Neural cell (in vitro differentiated cells): ENCODE results near the gene PLAC8L1.
"Not testable (repeated sequence)": the region's sequence is repeated elsewhere in the genome, so short reads cannot be mapped to it uniquely, and the experiment has no call there.

ENCODE experiments used
- MXI1 ChIP-seq: fragments of 450-650 bp; conservative IDR thresholded peaks from 2 replicates; pipeline ENCODE4 v1.6.1; 2014; ENCODE audit warnings: antibody characterized with exemption, mild to moderate bottlenecking; ENCODE audit not compliant: poor library complexity, severe bottlenecking
- POLR2AphosphoS5 ChIP-seq: IDR thresholded peaks from 2 replicates; pipeline ENCODE4 v1.6.1; 2012
- RAD21 ChIP-seq: fragments of 450-650 bp; conservative IDR thresholded peaks from 2 replicates; pipeline ENCODE4 v1.6.1; 2014; ENCODE audit warnings: antibody characterized with exemption, mild to moderate bottlenecking, moderate library complexity
- TF ChIP-seq, protein P1 (sequence below): fragments of 450-650 bp; IDR thresholded peaks from 2 replicates; pipeline ENCODE4 v1.5.1; 2014; ENCODE audit warnings: antibody characterized with exemption, mild to moderate bottlenecking, moderate library complexity; ENCODE audit not compliant: poor library complexity, severe bottlenecking
- TF ChIP-seq, protein P2 (sequence below): IDR thresholded peaks from 2 replicates; pipeline ENCODE4 v1.6.1; 2012; ENCODE audit warnings: borderline replicate concordance

DNA sequence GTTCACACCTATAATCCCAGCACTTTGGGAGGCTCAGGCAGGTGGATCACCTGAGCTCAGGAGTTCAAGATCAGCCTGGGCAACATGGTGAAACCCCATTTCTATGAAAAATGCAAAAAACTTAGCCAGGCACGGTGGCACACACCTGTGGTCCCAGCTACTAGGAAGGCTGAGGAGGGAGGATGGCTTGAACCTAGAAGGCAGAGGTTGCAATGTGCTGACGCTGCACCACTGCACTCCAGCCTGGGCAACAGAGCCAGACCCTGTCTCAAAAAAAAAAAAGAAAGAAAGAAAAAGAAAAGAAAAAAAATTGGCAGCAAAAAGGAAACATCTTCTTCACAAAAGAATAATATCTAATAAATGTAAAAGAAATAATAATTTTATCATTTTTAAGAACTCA is 3.5 kb upstream of the PLAC8L1 start:
- TF ChIP-seq, protein P1, sequence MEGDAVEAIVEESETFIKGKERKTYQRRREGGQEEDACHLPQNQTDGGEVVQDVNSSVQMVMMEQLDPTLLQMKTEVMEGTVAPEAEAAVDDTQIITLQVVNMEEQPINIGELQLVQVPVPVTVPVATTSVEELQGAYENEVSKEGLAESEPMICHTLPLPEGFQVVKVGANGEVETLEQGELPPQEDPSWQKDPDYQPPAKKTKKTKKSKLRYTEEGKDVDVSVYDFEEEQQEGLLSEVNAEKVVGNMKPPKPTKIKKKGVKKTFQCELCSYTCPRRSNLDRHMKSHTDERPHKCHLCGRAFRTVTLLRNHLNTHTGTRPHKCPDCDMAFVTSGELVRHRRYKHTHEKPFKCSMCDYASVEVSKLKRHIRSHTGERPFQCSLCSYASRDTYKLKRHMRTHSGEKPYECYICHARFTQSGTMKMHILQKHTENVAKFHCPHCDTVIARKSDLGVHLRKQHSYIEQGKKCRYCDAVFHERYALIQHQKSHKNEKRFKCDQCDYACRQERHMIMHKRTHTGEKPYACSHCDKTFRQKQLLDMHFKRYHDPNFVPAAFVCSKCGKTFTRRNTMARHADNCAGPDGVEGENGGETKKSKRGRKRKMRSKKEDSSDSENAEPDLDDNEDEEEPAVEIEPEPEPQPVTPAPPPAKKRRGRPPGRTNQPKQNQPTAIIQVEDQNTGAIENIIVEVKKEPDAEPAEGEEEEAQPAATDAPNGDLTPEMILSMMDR: not testable (repeated sequence)
- TF ChIP-seq RAD21, POLR2AphosphoS5, MXI1: not testable (repeated sequence)
- TF ChIP-seq, protein P2, sequence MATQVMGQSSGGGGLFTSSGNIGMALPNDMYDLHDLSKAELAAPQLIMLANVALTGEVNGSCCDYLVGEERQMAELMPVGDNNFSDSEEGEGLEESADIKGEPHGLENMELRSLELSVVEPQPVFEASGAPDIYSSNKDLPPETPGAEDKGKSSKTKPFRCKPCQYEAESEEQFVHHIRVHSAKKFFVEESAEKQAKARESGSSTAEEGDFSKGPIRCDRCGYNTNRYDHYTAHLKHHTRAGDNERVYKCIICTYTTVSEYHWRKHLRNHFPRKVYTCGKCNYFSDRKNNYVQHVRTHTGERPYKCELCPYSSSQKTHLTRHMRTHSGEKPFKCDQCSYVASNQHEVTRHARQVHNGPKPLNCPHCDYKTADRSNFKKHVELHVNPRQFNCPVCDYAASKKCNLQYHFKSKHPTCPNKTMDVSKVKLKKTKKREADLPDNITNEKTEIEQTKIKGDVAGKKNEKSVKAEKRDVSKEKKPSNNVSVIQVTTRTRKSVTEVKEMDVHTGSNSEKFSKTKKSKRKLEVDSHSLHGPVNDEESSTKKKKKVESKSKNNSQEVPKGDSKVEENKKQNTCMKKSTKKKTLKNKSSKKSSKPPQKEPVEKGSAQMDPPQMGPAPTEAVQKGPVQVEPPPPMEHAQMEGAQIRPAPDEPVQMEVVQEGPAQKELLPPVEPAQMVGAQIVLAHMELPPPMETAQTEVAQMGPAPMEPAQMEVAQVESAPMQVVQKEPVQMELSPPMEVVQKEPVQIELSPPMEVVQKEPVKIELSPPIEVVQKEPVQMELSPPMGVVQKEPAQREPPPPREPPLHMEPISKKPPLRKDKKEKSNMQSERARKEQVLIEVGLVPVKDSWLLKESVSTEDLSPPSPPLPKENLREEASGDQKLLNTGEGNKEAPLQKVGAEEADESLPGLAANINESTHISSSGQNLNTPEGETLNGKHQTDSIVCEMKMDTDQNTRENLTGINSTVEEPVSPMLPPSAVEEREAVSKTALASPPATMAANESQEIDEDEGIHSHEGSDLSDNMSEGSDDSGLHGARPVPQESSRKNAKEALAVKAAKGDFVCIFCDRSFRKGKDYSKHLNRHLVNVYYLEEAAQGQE: not testable (repeated sequence)
